Left kidney (tissue), 2 donors: ENCODE results near the gene MIX23. TPM values are rescaled to one million over a fixed set of nuclear protein-coding genes. Genes with fewer than 3 reads are reported as not detected.

Source experiments
- DNase-seq: peaks from one replicate; pipeline ENCODE4 v3.0.0-alpha.2; 2013
- polyA plus RNA-seq: library from polyadenylated mRNA; unstranded; fragments of 120-200 nt; gene quantifications from one replicate; pipeline ENCODE4 v1.2.1, GENCODE V29; 2013; ENCODE audit not compliant: insufficient read length

The MIX23 gene
- polyA plus RNA-seq, 1 donor = 68.0 TPM

- no peak for DNase-seq
These were observed 29.1 kb downstream of the MIX23 start for GRCh38 chr3:122353893-122354401.

- DNase-seq = no peak
These were observed 29.8 kb downstream of the MIX23 start for GRCh38 chr3:122353215-122353614.

- DNase-seq = no peak
These were observed 31.4 kb downstream of the MIX23 start for GRCh38 chr3:122351612-122352011.

- no peak for DNase-seq
These were observed 32.1 kb downstream of the MIX23 start for GRCh38 chr3:122350814-122351418.

GRCh38 chr3:122349171-122349570, 33.9 kb downstream of the MIX23 start:
- no peak for DNase-seq

DNA sequence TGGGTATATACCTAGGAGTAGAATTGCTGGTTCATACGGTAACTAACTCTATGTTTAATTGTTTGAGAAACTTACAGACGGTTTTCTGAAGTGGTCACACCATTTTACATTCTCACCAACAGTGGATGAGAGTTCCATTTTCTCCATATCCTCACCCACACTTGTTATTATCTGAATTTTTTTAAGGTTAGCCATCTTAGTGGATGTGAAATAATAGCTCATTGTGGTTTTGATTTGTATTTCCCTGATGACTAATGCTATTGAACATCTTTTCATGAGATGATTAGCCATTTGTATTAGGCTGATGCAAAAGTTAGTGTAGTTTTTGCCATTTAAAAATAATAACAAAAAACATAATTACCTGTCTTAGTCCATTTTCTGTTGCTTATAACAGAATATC, 39.4 kb downstream of the MIX23 start:
- DNase-seq = no peak

- no peak for DNase-seq
These were observed 40.2 kb downstream of the MIX23 start for GRCh38 chr3:122342803-122343202.

- DNase-seq = no peak
These were observed 50.5 kb downstream of the MIX23 start for GRCh38 chr3:122332551-122332950.

GRCh38 chr3:122331886-122332285, 51.1 kb downstream of the MIX23 start:
- DNase-seq = no peak

- no peak for DNase-seq
These were observed 57.3 kb downstream of the MIX23 start for GRCh38 chr3:122325769-122326168.

- DNase-seq = no peak
These were observed 58.1 kb downstream of the MIX23 start, which contains the start of gene CSTA for GRCh38 chr3:122324871-122325323. CSTA (plus strand) TSS chr3:122325248; CDS start chr3:122325293, 45 bp downstream.

DNA sequence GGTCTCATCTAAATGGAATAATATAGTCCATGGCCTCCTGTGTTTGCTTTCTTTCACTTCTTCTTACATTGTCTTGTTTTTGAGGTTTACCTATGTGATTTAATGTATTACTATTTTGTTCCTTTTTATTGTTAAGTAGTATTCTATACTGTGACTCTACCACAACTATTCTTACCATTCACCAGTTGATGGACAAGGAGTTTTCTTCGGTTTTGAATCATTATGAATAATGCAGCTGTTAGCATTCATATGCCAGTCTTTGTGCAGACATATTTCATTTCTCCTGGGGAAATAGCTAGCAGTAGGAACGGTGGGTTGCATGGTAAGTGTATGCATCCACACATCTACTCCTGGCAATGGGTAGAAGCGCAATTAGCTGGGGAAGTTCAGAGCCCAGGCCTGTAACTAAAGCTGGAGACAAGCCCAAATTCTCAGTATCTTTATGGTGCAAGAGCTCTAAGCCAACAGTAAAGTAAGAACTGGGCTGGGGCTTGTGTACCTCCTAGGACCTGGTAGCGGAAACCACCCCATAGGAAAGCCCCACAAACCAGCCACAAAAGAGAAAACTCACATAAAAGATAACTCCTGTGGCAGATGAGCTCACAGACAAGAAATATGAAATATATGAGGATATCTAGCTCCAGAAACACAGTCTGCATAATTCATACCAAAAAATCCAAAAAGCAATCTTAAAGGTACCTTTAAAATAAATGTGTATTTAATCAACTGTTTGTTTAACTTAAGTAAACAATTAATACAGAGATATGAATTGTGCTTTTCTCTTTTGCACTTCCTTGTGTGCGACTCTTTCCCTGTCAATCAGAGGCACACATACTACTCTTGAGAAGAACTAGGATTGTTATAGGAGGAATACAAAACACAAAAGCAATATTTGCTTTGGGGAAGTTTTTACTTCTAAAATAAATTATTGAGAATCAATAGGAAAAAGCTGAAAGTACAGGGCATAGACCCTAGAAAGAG, 60.6 kb downstream of the MIX23 start:
- DNase-seq = no peak

DNA sequence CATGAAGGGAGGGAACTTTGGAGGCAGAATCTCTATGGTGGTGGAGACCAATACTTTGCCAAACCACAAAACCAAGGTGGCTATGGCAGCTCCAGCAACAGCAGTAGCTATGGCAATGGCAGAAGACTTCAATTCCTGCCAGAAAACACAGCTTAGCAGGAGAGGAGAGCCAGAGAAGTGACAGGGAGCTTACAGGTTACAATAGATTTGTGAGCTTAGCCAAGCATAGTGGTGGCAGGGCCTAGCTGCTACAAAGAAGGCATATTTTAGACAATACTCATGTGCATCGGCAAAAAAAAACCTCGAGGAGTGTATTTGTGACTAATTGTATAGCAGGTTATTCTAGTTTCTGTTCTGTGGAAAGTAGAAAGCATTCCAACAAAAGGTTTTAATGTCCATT, 64.4 kb downstream of the MIX23 start:
- DNase-seq = no peak

GRCh38 chr3:122316368-122316767, 66.7 kb downstream of the MIX23 start:
- no peak for DNase-seq

DNA sequence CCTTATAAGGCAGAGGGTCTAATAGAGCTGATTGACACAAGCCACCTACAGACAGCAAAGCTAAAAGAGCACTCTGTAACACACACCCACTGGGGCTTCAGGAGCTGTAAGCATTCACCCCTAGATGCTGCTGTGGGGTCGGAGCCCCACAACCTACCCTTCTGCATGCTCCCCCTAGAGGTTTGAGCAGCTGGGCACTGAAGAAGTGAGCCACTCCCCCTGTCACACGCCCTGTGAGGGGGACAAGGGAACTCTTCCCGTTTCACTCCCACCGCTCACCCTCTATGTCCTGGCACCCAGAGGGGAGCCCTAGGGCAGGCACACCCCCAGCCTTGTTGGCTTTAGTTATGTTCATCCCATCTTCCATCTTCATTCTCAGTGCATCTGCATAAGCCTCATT, 67.4 kb downstream of the MIX23 start:
- DNase-seq = no peak

- DNase-seq = no peak
These were observed 68.7 kb downstream of the MIX23 start for GRCh38 chr3:122314228-122314876.

DNA sequence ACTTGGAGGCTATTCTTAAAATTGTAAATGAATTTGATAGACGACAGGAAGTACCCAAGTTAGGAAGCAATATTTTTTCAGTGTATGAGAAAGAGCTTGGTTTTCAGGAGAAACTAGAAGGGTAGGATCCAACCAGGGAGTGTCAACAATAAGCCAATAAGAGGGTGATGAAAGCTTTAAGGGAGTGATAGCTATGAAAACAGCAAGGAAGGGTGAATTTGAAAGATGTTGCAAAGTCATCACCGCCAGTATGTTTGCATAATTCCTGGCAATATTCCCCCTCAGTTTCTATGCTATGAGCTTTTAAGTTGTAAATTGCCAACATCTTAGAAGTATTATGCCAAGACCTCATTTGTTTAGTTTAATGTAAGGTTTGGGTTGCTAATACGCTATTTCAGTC, 69.8 kb downstream of the MIX23 start:
- DNase-seq = no peak

DNA sequence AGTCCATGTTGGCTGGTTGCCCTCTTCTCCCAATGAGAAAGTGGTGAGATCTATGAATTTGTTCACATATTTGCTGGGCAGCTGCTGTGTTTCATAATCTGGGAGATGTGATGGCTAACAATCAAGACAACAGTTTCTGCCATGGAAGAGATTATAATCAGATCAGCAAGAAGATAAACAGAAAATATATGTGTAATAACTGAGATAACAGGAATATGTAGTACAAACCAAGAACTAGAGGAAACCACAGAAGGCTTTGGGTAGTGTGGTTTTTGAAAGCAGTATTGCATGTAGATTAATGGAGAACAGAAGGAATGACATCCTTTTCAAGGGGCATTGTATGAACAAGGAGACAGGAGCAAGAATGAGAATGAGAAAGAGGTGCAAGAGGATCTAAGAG, 70.2 kb downstream of the MIX23 start:
- DNase-seq = no peak

GRCh38 chr3:122310361-122310760, 72.7 kb downstream of the MIX23 start:
- DNase-seq = no peak
